Measurements from ENCODE around the gene TSPO.

TSPO gene

DNA sequence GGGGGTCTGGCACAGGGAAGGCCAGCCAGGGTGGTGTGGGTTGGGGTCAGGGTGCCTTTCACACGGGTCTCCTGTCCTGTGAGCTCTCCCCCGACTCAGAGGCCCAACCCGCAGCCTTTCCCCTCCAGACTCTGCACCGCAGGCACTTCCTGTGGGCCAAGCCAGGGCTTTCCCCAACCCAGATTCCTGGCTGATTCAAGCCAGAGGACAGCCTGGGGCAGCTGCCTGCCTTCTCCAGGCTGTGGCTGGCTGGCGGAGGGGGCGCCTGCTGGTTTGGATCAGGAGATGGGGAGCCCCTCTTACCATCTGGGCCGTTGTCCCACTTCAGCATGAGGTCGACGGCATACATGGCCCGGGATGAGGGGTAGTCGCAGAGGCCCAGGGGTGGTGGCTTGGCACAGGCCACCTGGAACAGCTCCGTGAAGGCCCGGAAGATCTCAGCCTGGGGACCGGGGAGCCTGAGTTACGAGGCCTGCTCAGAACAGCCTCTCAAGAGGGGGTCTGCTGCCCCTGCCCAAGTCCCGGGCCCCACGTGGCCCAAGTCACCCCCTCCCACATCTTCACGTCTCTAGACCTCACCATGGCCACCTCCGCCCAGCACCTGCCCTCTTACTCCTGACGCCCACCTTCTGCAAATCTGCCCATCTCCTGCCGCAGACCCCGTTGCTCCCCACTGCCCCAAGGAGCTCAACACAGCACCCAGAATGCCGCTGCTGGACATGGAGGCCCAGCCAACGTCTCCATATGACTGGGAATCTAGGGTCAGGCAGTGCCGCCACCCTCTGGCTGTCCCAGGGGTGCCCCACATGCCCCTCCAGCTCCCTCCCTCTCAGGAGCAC, 17.3 kb downstream of the TSPO start:
- H3K4me3 ChIP-seq (ENCODE audit: low read depth, low read length): no peak overlapping the region
- TF ChIP-seq, protein P1, sequence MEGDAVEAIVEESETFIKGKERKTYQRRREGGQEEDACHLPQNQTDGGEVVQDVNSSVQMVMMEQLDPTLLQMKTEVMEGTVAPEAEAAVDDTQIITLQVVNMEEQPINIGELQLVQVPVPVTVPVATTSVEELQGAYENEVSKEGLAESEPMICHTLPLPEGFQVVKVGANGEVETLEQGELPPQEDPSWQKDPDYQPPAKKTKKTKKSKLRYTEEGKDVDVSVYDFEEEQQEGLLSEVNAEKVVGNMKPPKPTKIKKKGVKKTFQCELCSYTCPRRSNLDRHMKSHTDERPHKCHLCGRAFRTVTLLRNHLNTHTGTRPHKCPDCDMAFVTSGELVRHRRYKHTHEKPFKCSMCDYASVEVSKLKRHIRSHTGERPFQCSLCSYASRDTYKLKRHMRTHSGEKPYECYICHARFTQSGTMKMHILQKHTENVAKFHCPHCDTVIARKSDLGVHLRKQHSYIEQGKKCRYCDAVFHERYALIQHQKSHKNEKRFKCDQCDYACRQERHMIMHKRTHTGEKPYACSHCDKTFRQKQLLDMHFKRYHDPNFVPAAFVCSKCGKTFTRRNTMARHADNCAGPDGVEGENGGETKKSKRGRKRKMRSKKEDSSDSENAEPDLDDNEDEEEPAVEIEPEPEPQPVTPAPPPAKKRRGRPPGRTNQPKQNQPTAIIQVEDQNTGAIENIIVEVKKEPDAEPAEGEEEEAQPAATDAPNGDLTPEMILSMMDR (IDR thresholded peaks at IDR 0.05; ENCODE audit: control insufficient read depth, extremely low read depth, insufficient read depth): no peak
- DNase-seq (ENCODE audit: low read depth): no peak

DNA sequence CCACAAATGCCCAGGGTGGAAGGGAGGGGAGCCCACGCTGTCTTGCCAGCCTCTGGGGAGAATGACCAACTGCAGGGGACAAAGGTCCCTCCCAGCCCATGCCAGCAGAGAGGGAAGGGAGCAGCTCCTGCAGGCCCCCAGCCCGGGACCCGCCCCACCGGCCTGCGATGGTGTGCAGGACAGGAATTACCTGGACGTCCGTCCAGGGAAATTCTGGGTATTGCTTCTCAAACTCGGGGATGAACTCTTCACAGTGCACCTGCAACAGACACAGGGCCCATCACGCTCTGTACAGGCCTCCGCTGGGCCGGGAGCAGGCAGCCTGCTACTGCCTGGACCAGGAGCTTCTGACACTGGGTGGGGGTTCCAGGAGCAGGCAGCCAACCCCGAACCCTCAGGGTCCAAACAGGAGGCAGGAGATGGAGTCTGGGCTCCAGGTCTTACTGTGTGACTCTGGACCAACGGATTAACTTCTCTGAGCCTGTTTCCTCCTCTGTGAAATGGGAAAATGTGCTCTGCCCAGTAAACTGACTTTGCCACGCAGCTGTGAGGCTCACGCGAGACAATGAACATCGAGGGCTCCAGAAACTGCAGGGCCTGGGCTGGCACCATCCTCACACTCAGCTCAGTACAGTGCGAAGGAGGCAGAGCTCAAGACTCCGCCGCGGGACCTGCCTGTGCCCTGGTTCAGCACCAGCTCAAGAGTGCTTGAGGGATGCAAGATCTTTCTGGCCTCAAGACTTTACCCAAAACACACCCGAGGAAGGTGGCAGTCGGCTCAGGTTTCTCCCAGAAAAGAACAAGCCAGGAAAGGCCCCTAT, 18.2 kb downstream of the TSPO start:
- TF ChIP-seq, protein P1 (IDR thresholded peaks at IDR 0.05; ENCODE audit: control insufficient read depth, extremely low read depth, insufficient read depth): no peak
- no peak for DNase-seq (ENCODE audit: low read depth)
- H3K4me3 ChIP-seq (ENCODE audit: low read depth, low read length): no peak overlapping the region

DNA sequence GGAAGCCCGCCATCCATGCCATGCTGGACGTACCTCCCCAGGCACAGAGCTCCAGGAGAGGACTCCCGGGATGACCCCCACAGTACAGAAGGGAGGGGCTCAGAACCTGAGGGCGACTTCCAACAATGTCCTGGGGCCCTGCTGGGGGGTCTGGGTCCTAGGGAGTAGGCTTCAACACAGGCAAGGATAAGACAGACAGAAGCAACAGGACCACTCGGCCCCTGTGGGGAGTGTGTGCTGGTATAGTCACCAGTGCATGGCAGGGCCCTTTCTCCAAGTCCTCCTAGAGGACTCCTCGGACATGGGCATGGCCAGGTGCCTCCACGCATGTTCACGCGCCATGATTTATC, 18.7 kb downstream of the TSPO start:
- H3K4me3 ChIP-seq (ENCODE audit: low read depth, low read length): no peak overlapping the region
- no peak for DNase-seq (ENCODE audit: low read depth)
- TF ChIP-seq, protein P1 (IDR thresholded peaks at IDR 0.05; ENCODE audit: control insufficient read depth, extremely low read depth, insufficient read depth): no peak

DNA sequence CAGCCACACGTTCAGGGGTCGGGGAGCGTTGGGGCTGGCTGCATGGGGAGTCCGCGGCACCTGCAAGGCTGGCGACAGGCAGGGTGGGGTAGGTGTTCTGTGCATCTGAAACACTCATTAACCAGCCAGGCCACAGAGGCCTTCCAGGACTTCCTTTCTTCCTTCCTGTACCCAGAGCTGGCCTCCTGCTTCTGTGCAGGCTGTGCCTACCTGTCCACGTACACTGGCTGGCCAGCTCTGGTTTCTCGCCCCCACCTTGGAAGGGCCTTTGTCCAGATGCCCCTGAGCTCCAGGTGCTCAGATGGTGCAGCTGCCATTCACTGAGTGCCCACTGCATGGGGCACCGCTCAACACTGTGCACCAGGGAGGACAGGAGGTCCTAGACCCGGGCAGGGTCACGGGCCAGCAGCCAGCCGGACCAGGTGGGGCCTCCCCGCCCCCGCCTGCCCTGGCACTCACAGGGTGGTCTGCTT, 19.7 kb downstream of the TSPO start:
- no peak for DNase-seq (ENCODE audit: low read depth)
- TF ChIP-seq, protein P1 (IDR thresholded peaks at IDR 0.05; ENCODE audit: control insufficient read depth, extremely low read depth, insufficient read depth): no peak
- H3K4me3 ChIP-seq (ENCODE audit: low read depth, low read length): no peak overlapping the region

DNA sequence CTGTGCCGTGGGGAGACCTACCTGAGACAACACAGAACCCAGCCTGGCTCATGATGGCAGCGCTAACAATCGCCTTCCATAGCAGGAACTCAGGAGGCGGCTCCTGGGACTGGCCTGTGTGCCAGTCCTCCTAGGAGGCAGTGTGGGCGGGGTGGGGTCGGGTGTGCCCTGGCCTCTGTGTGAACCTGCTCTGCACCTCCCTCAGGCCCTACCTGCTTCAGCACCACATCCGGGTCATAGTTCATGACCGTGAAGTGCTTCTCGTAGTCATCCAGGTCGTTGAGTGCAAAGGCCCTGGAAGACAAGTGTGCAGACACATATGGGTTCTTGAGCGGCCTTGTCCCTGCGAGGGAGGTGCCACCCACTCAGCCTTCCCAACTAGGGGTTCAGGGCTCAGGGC, 20.2 kb downstream of the TSPO start:
- DNase-seq (ENCODE audit: low read depth): no peak

DNA sequence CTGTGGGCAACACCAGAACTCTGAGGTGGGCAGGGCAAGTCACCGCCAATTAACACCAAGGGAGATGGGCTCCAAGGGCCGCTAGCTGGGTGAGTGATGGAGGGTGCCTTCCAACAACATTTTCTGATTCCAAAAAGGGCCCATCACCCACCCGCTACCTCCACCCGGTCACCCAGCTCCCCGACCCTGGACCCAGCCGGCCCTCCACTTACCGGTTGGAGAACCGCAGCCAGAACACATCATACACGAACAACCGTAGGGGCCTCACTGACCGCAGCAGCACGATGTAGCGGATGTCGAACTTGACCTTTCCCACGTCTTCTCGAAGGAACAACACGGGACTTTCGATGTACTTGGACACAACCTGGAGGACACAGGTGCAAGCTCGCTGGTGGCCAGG, 20.8 kb downstream of the TSPO start:
- no peak overlapping the region for H3K4me3 ChIP-seq (ENCODE audit: low read depth, low read length)
- no peak for DNase-seq (ENCODE audit: low read depth)
- TF ChIP-seq, protein P1 (IDR thresholded peaks at IDR 0.05; ENCODE audit: control insufficient read depth, extremely low read depth, insufficient read depth): no peak

More for the DNA sequence above, 20.2 kb downstream of the TSPO start:
- H3K4me3 ChIP-seq (ENCODE audit: low read depth, low read length): no peak overlapping the region
- TF ChIP-seq, protein P1 (IDR thresholded peaks at IDR 0.05; ENCODE audit: control insufficient read depth, extremely low read depth, insufficient read depth): no peak

Measured in LNCaP clone FGC (cell line).